Endothelial cell of umbilical vein (primary cell): ENCODE data around the gene UVSSA. TPM values are rescaled to one million over a fixed set of nuclear protein-coding genes. Genes with fewer than 3 reads are reported as not detected.

Experiments
- BruUV-seq: library from RNA; stranded (reverse); fragments of 400-500 nt; replicated peaks from 2 replicates; lab custom pipeline; 2021; lab: Mats Ljungman, UMichigan
- CTCF ChIA-PET: fragments of 300-600, 350-600 bp; sonication (Branson Sonifier 250); formaldehyde crosslinking; loops from one replicate; lab custom pipeline; 2021; ENCODE audit warnings: antibody characterized with exemption, inconsistent platforms; lab: Charles Lee
- POLR2A ChIA-PET: fragments of 300-600, 350-600 bp; sonication (Branson Sonifier 250); formaldehyde crosslinking; loops from one replicate; lab custom pipeline; 2021; ENCODE audit warnings: antibody characterized with exemption, inconsistent platforms; lab: Charles Lee
- DNase-seq: peaks from one replicate; pipeline ENCODE4 v3.0.0-alpha.2; 2011; ENCODE audit warnings: low read depth, low spot score
- FAIRE-seq: peaks from 2 replicates; lab custom pipeline; 2011; peaks lifted over from hg19 to GRCh38; lab: Jason Lieb, UNC
- H2AFZ ChIP-seq: 2 replicates; pipeline ENCODE4 v1.6.0; 2012; ENCODE audit warnings: low read depth, low read length, control low read depth, inconsistent platforms
- H3K27ac ChIP-seq: 2 replicates; pipeline ENCODE4 v1.5.1; 2011; ENCODE audit warnings: low read depth, mild to moderate bottlenecking, control low read depth, low read length, moderate library complexity; ENCODE audit not compliant: insufficient read depth
- H3K27me3 ChIP-seq, 2 experiments: 2 replicates each; pipeline versions ENCODE4 v1.6.0 to v1.6.1; 2011; ENCODE audit warnings: low read length in 2 of 2, mixed read lengths in 1 of 2; ENCODE audit not compliant: control insufficient read depth in 2 of 2, insufficient read depth in 2 of 2
- H3K36me3 ChIP-seq, 2 experiments: 2 replicates in 1 of 2; 3 replicates in 1 of 2; pipeline ENCODE4 v1.5.1; 2011; ENCODE audit warnings: low read length in 2 of 2, mild to moderate bottlenecking in 1 of 2, moderate library complexity in 1 of 2; ENCODE audit not compliant: control insufficient read depth in 2 of 2, insufficient read depth in 2 of 2; ENCODE audit errors: extremely low read depth in 1 of 2
- H3K4me1 ChIP-seq: 3 replicates; pipeline ENCODE4 v1.5.1; 2011; ENCODE audit warnings: mild to moderate bottlenecking, low read length; ENCODE audit not compliant: control insufficient read depth, insufficient read depth; ENCODE audit errors: extremely low read depth
- H3K4me2 ChIP-seq: 2 replicates; pipeline ENCODE4 v1.6.1; 2011; ENCODE audit warnings: low read length, control low read depth, mixed read lengths; ENCODE audit not compliant: insufficient read depth
- H3K4me3 ChIP-seq, 3 experiments: fragments of 200-600 bp in 1 of 3; sonication (generic), shearing (Covaris generic) in 1 of 3; replicated peaks in 1 of 3; 2 replicates each; pipeline ENCODE4 v1.5.1; 2011 to 2016; ENCODE audit warnings: control low read depth in 3 of 3, low read length in 3 of 3, mild to moderate bottlenecking in 2 of 3, inconsistent platforms in 1 of 3, low read depth in 1 of 3, moderate library complexity in 1 of 3; ENCODE audit not compliant: insufficient read depth in 1 of 3
- H3K79me2 ChIP-seq: 2 replicates; pipeline ENCODE4 v1.6.0; 2012; ENCODE audit warnings: low read length, inconsistent platforms; ENCODE audit not compliant: control insufficient read depth, insufficient read depth
- H3K9ac ChIP-seq: replicated peaks from 2 replicates; pipeline ENCODE3; 2011; ENCODE audit warnings: low read length, control low read depth; ENCODE audit not compliant: insufficient read depth; ENCODE audit errors: extremely low read depth
- H3K9me1 ChIP-seq: replicated peaks from 3 replicates; pipeline ENCODE4 v1.6.0; 2011; ENCODE audit warnings: mild to moderate bottlenecking, low read length; ENCODE audit not compliant: control insufficient read depth, insufficient read depth; ENCODE audit errors: extremely low read depth
- H3K9me3 ChIP-seq: replicated peaks from 2 replicates; pipeline ENCODE4 v1.5.1; 2012; ENCODE audit warnings: low read length, inconsistent platforms; ENCODE audit not compliant: control insufficient read depth, insufficient read depth
- H4K20me1 ChIP-seq: replicated peaks from 2 replicates; pipeline ENCODE3; 2011; ENCODE audit warnings: mild to moderate bottlenecking, low read length; ENCODE audit not compliant: control insufficient read depth, insufficient read depth; ENCODE audit errors: extremely low read depth
- CTCF ChIP-seq, 2 donors: IDR thresholded peaks; 1 replicate in 1 of 2; 2 replicates in 1 of 2; pipeline ENCODE4 v1.5.1; 2011; ENCODE audit warnings: low read length in 2 of 2, mild to moderate bottlenecking in 2 of 2, moderate library complexity in 2 of 2, control low read depth in 1 of 2, inconsistent platforms in 1 of 2, low read depth in 1 of 2; ENCODE audit not compliant: insufficient read depth in 1 of 2; ENCODE audit errors: extremely low read depth in 1 of 2
- EZH2 ChIP-seq: IDR thresholded peaks from 2 replicates; pipeline ENCODE4 v1.6.1; 2012; ENCODE audit warnings: borderline replicate concordance, low read depth, mild to moderate bottlenecking, moderate library complexity, low read length, inconsistent platforms; ENCODE audit not compliant: severe bottlenecking
- FOS ChIP-seq: IDR thresholded peaks from 2 replicates; pipeline ENCODE4 v1.6.1; 2011; ENCODE audit warnings: mild to moderate bottlenecking, low read length, moderate library complexity, borderline replicate concordance; ENCODE audit not compliant: insufficient read depth
- GATA2 ChIP-seq: IDR thresholded peaks from 2 replicates; pipeline ENCODE4 v1.7.0; 2011; ENCODE audit warnings: low read depth, mild to moderate bottlenecking, moderate library complexity, mixed read lengths, low read length; ENCODE audit not compliant: insufficient read length, insufficient read depth
- JUN ChIP-seq: IDR thresholded peaks from 2 replicates; pipeline ENCODE4 v1.6.1; 2011; ENCODE audit warnings: borderline replicate concordance, low read depth; ENCODE audit not compliant: insufficient read length, insufficient read depth
- MAX ChIP-seq: IDR thresholded peaks from 2 replicates; pipeline ENCODE4 v1.6.1; 2011; ENCODE audit not compliant: insufficient read depth, insufficient read length
- MYC ChIP-seq: IDR thresholded peaks from one replicate; pipeline ENCODE4 v1.6.1; 2011; ENCODE audit warnings: mild to moderate bottlenecking, low read depth, low read length
- POLR2A ChIP-seq: IDR thresholded peaks from 2 replicates; pipeline ENCODE4 v1.6.1; 2012; ENCODE audit warnings: low read depth, mild to moderate bottlenecking, control low read depth, low read length
- POLR2AphosphoS5 ChIP-seq: IDR thresholded peaks from 2 replicates; pipeline ENCODE4 v1.6.1; 2012; ENCODE audit warnings: low read depth, mild to moderate bottlenecking, control low read depth, low read length, moderate library complexity; ENCODE audit not compliant: insufficient read depth
- dilution Hi-C: fragments of 300-500 bp; cut with MboI; formaldehyde crosslinking; loops from one replicate; pipeline ENCODE4 v1.15.0; 2019; ENCODE audit warnings: low sequenced_read_pairs; ENCODE audit not compliant: extremely low pct_ligation_motif_present
- intact Hi-C: fragments of 100-400 bp; cut with micrococcal nuclease; formaldehyde crosslinking; loops from one replicate; pipeline ENCODE4 v1.10.0; 2022
- polyA plus RNA-seq, 4 experiments: library from polyadenylated mRNA; depleted of rRNA in 3 of 4; stranded (reverse) in 3 of 4; unstranded in 1 of 4; fragments of >200 nt; gene quantifications; 2 replicates each; pipeline versions ENCODE4 v1.2.1 to v1.2.3, GENCODE V29; 2011 to 2012; ENCODE audit warnings: missing spikeins in 1 of 4
- total RNA-seq: library from RNA; stranded (reverse); gene quantifications from 2 replicates; pipeline ENCODE4 v1.2.3, GENCODE V29; 2021

The UVSSA gene
- total and polyA plus RNA-seq, 2 donors (not counting 3 experiments of a cell fraction or from before 2014, with no cell fraction given): 7.1 to 14.9 TPM

GRCh38 chr4:1381944-1382541, 35.0 kb downstream of the UVSSA start:
- no peak overlapping the region for H3K27ac ChIP-seq
- intact Hi-C loops (no loop called here), dilution Hi-C loops (no loop called here)
- no TSS peak for BruUV-seq
- no peak for DNase-seq
- no peak overlapping the region for H3K9ac ChIP-seq
- H3K9me1 ChIP-seq: no peaks in the 10 kb centered on the region
- TF ChIP-seq EZH2 (no peak), GATA2 (no peak), MAX (no peak), POLR2A (no peak), JUN (no peak), POLR2AphosphoS5 (no peak), FOS (no peak), CTCF (IDR thresholded peaks at IDR 0.05; ENCODE audit: extremely low read depth in 1 of 2, insufficient read depth in 1 of 2, low read depth in 1 of 2, low read length in 2 of 2) (no peak), MYC (no peak)
- ChIA-PET POLR2A (no interaction called here), CTCF (no interaction called here)
- H3K4me3 ChIP-seq: no peak overlapping the region
- FAIRE-seq: no peak
- H3K4me1 ChIP-seq: no peaks in the 10 kb centered on the region
- no peak overlapping the region for H2AFZ ChIP-seq
- H3K9me3 ChIP-seq: no peaks in the 10 kb centered on the region
- H3K27me3 ChIP-seq: no peaks in the 10 kb centered on the region
- no peaks in the 10 kb centered on the region for H3K79me2 ChIP-seq
- H3K36me3 ChIP-seq: no peaks in the 10 kb centered on the region
- H3K4me2 ChIP-seq: no peak overlapping the region
- H4K20me1 ChIP-seq: no peaks in the 10 kb centered on the region
